Measurements from ENCODE around the gene HEXIM2.
A peak's percentile ranks its signal among the peaks of the same experiment; 100 is the strongest.

The HEXIM2 gene

GRCh38 chr17:45128331-45128730 lies 33.3 kb upstream of the HEXIM2 start:
- no peak for DNase-seq

GRCh38 chr17:45128989-45129388 lies 32.7 kb upstream of the HEXIM2 start:
- DNase-seq: no peak

- DNase-seq: no peak
These were observed 32.2 kb upstream of the HEXIM2 start for GRCh38 chr17:45129426-45129939.

GRCh38 chr17:45129940-45130680 lies 31.6 kb upstream of the HEXIM2 start:
- no peak for DNase-seq

- DNase-seq: no peak
These were observed 30.7 kb upstream of the HEXIM2 start for GRCh38 chr17:45130681-45131615.

- DNase-seq: peak; percentile 27
These were observed 29.9 kb upstream of the HEXIM2 start for GRCh38 chr17:45131616-45132319.

- DNase-seq: no peak
These were observed 29.4 kb upstream of the HEXIM2 start, which contains the start of gene PLCD3 for GRCh38 chr17:45132320-45132571. PLCD3 (minus strand) TSS chr17:45132515; CDS start chr17:45132410, 105 bp downstream.

GRCh38 chr17:45132572-45133463 lies 28.9 kb upstream of the HEXIM2 start:
- DNase-seq: peak; percentile 59

GRCh38 chr17:45135192-45135977 lies 26.3 kb upstream of the HEXIM2 start, which contains the start of gene ACBD4:
ACBD4 (plus strand) TSS chr17:45135687; CDS start chr17:45136145, 458 bp downstream.
- DNase-seq: peak; percentile 88

- DNase-seq: no peak
These were observed 25.5 kb upstream of the HEXIM2 start for GRCh38 chr17:45135978-45136791.

GRCh38 chr17:45136846-45137560 lies 24.7 kb upstream of the HEXIM2 start:
- no peak for DNase-seq

- DNase-seq: no peak
These were observed 23.9 kb upstream of the HEXIM2 start for GRCh38 chr17:45137561-45138305.

- DNase-seq: no peak
These were observed 22.7 kb upstream of the HEXIM2 start for GRCh38 chr17:45138911-45139532.

- no peak for DNase-seq
These were observed 22.1 kb upstream of the HEXIM2 start for GRCh38 chr17:45139533-45139920.

- DNase-seq: no peak
These were observed 18.5 kb upstream of the HEXIM2 start for GRCh38 chr17:45143094-45143670.

GRCh38 chr17:45143767-45144198 lies 17.9 kb upstream of the HEXIM2 start:
- no peak for DNase-seq

- DNase-seq: no peak
These were observed 17.3 kb upstream of the HEXIM2 start for GRCh38 chr17:45144199-45145034.

Data from NCI-H510A (cell line).